Skeletal muscle tissue (tissue), 4 donors: ENCODE measurements around the gene DZIP1L. TPM values are rescaled to one million over a fixed set of nuclear protein-coding genes. Genes with fewer than 3 reads are reported as not detected.

Experiments
- H3K27ac ChIP-seq: one replicate; pipeline ENCODE4 v1.7.0; 2013; ENCODE audit warnings: mild to moderate bottlenecking, low read depth, low read length, inconsistent platforms
- H3K27me3 ChIP-seq, 3 donors: one replicate each; pipeline ENCODE4 v1.7.0; 2013; ENCODE audit warnings: low read length in 3 of 3; ENCODE audit not compliant: control insufficient read depth in 3 of 3, insufficient read depth in 3 of 3
- H3K36me3 ChIP-seq, 3 donors: one replicate each; pipeline ENCODE4 v1.7.0; 2013; ENCODE audit warnings: low read length in 3 of 3; ENCODE audit not compliant: control insufficient read depth in 3 of 3, insufficient read depth in 3 of 3
- H3K4me1 ChIP-seq, 3 donors: one replicate each; pipeline ENCODE4 v1.7.0; 2013; ENCODE audit warnings: low read length in 3 of 3, mild to moderate bottlenecking in 3 of 3; ENCODE audit not compliant: control insufficient read depth in 3 of 3, insufficient read depth in 3 of 3
- H3K4me3 ChIP-seq, 3 donors: one replicate each; pipeline ENCODE4 v1.7.0; 2013; ENCODE audit warnings: low read length in 3 of 3
- H3K9ac ChIP-seq, 3 donors: one replicate each; pipeline ENCODE4 v1.7.0; 2013; ENCODE audit warnings: low read length in 3 of 3, mild to moderate bottlenecking in 3 of 3, moderate library complexity in 2 of 3, low read depth in 1 of 3
- H3K9me3 ChIP-seq, 3 donors: one replicate each; pipeline ENCODE4 v1.7.0; 2013; ENCODE audit warnings: low read length in 3 of 3; ENCODE audit not compliant: control insufficient read depth in 3 of 3
- total RNA-seq: library from RNA; depleted of rRNA; stranded (reverse); fragments of >200 nt; gene quantifications from one replicate; pipeline ENCODE4 v1.2.3, GENCODE V29; 2014
- donor health status: Osteomylitis.

DZIP1L gene
- total RNA-seq, 1 donor from 2014 or later, result 13.6 TPM

GRCh38 chr3:138042043-138042442 lies 73.4 kb downstream of the DZIP1L start:
- H3K27ac ChIP-seq, result no peak overlapping the region
- H3K9ac ChIP-seq, result no peak overlapping the region
- H3K4me1 ChIP-seq, result no peaks in the 10 kb centered on the region
- H3K36me3 ChIP-seq, result no peaks in the 10 kb centered on the region
- H3K4me3 ChIP-seq, result no peak overlapping the region
- no peaks in the 10 kb centered on the region for H3K27me3 ChIP-seq
- H3K9me3 ChIP-seq, result no peaks in the 10 kb centered on the region

DNA sequence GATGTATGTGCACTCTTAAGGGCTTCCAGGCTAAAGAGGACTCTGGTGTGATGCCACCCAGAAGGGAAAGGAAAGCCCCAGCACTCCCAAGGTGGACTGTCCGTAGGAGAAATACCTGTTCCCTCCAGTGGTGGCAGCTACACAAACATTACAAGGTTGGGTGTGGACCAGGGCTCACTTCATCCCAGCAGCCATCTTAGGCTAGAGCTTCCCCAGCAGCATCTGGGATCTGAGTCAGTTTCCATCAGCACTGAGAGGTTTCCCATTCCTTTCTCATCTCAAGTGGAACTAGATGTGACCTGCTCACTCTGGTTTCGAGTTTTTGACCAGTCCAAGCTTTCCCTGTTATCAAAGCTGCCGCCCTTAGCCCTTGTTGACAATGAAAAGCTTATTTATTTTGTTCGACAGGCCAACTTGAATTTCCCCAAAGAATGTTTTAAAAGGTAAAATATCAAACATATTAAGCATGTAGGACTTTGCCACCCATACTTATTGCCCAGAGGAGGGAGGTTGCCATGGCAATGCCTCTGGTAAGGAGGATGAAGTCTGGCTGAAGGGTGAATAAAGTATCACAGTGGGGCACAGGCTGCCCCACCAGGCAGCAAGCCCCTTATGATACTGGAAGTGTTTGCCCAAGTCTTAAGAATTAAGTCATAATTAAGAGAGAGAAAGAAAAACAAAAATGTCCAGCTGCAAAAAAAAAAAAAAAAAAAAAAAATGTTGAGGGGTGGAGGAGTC lies 76.5 kb downstream of the DZIP1L start:
- Histone ChIP-seq H3K9ac (no peak overlapping the region), H3K9me3 (no peaks in the 10 kb centered on the region), H3K27me3 (no peaks in the 10 kb centered on the region), H3K27ac (no peak overlapping the region), H3K36me3 (no peaks in the 10 kb centered on the region), H3K4me3 (no peak overlapping the region), H3K4me1 (no peaks in the 10 kb centered on the region)

DNA sequence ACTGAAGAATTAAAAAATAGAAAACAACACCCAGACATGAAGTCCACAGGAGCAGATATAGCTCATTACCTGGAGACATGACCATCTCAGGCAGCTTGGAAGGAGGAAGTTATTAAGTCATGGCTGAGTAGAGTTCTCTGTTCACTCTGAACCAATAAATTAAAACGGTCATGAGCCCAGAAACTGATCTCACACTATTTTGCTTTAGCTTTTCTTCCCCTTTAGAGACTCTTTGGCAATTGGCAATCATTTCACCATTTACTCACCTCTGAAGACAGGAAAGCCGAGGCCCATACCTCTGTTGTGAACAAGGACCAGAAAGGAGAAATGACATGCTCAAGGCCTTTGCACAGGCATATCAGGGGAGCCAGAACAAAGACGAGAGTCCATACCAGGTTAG lies 78.8 kb downstream of the DZIP1L start:
- Histone ChIP-seq H3K27ac (no peak overlapping the region), H3K4me1 (no peaks in the 10 kb centered on the region), H3K9ac (no peak overlapping the region), H3K27me3 (no peaks in the 10 kb centered on the region), H3K4me3 (no peak overlapping the region), H3K9me3 (no peaks in the 10 kb centered on the region), H3K36me3 (no peaks in the 10 kb centered on the region)

DNA sequence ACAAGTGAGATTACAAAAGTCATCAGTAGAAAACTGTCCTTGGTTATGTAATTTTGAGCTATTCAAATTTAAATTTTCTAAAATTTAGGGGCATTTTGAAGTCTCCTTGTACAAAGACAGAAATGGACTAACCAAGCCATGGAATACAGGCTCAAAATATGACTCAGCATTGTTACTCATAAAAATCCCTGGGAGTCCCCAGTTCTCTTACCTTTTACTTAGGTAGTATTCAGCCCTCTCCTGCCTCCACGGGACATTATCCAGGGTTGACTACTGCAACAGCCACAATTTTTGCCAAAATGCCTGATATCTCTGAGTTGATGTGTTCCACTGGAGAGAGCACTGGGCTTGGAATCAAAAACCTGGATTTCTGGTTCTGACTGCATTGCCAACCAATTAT lies 80.5 kb downstream of the DZIP1L start:
- H3K27me3 ChIP-seq, result no peaks in the 10 kb centered on the region

DNA sequence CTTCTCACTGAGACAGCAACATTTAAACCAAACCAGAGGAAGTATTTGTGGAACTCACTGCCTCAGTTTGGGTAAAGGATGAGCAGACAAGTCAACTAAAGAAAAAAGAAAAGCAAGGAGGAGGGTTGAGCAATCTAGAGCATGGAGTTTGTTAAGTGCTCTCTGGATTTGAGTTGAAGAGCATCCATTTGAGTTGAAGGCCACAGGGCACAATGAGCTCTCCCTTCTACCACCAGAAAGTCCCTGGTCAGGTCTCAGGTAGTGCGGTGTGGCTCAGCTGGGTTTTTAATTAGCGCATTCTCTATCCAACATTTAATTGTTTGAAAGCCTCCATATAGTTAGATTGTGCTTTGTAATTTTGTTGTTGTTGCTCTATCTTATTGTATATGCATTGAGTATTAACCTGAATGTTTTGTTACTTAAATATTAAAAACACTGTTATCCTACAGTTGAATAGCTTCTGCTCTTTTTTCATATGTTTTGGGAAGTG lies 82.2 kb downstream of the DZIP1L start:
- Histone ChIP-seq H3K9ac (no peak overlapping the region), H3K36me3 (no peaks in the 10 kb centered on the region), H3K27me3 (no peaks in the 10 kb centered on the region), H3K4me3 (no peak overlapping the region), H3K4me1 (no peaks in the 10 kb centered on the region), H3K27ac (no peak overlapping the region), H3K9me3 (no peaks in the 10 kb centered on the region)

More for the DNA sequence above, 80.5 kb downstream of the DZIP1L start:
- Histone ChIP-seq H3K36me3 (no peaks in the 10 kb centered on the region), H3K9ac (no peak overlapping the region), H3K4me3 (no peak overlapping the region), H3K27ac (no peak overlapping the region), H3K4me1 (no peaks in the 10 kb centered on the region), H3K9me3 (no peaks in the 10 kb centered on the region)

DNA sequence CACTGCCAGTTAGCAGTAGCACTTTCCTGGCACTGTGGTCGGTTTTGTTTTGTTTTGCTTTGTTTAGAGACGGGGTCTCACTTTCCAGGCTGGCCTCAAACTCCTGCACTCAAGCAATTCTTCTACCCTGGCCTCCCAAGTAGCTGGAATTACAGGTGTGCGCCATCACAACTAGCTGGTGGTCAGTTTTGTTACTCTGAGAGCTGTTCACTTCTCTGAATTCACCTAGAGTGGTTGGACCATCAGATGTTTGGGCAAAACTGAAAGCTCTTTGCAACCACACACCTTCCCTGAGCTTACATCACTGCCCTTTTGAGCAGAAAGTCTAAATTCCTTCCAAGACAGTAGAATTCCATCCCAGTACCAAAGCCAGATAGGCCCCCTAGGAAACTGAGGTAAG lies 82.8 kb downstream of the DZIP1L start:
- Histone ChIP-seq H3K27me3 (no peaks in the 10 kb centered on the region), H3K27ac (no peak overlapping the region), H3K9me3 (no peaks in the 10 kb centered on the region), H3K4me1 (no peaks in the 10 kb centered on the region), H3K9ac (no peak overlapping the region), H3K36me3 (no peaks in the 10 kb centered on the region), H3K4me3 (no peak overlapping the region)

DNA sequence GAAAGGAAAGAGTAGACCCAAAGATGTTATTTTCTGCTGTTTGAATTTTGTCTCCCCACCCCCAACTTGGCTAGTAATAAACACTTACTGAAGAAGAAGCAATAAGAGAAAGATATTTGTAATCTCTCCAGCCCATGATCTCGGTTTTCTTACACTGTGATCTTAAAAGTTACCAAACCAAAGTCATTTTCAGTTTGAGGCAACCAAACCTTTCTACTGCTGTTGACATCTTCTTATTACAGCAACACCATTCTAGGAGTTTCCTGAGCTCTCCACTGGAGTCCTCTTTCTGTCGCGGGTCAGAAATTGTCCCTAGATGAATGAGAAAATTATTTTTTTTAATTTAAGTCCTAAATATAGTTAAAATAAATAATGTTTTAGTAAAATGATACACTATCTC lies 83.9 kb downstream of the DZIP1L start:
- no peak overlapping the region for H3K27ac ChIP-seq
- H3K4me3 ChIP-seq, result no peak overlapping the region
- H3K4me1 ChIP-seq, result no peaks in the 10 kb centered on the region
- no peaks in the 10 kb centered on the region for H3K9me3 ChIP-seq
- H3K36me3 ChIP-seq, result no peaks in the 10 kb centered on the region
- no peak overlapping the region for H3K9ac ChIP-seq
- no peaks in the 10 kb centered on the region for H3K27me3 ChIP-seq

DNA sequence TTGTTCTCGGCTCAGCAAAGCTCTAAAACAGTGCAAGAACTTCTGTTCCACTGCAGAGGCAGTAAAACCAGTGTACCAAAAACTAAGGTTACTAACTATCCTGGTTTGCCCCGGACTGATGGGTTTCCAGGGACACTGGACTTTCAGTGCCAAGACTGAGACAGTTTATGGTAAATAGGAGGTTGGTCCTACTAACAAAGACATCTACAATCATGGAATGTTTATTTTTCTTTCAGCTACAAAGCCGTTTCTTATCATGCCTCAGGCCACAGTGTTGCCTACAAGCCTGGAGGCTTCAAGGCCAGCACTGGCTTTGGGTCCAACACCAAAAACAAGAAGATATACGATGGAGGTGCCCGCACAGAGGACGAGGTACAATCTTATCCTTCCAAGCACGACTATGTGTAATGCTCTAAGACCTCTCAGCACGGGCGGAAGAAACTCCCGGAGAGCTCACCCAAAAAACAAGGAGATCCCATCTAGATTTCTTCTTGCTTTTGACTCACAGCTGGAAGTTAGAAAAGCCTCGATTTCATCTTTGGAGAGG lies 84.6 kb downstream of the DZIP1L start:
- Histone ChIP-seq H3K36me3 (no peaks in the 10 kb centered on the region), H3K27ac (no peak overlapping the region), H3K9me3 (no peaks in the 10 kb centered on the region), H3K4me1 (no peaks in the 10 kb centered on the region), H3K9ac (no peak overlapping the region), H3K27me3 (no peaks in the 10 kb centered on the region), H3K4me3 (no peak overlapping the region)

GRCh38 chr3:138027821-138028220 lies 87.6 kb downstream of the DZIP1L start:
- no peak overlapping the region for H3K27ac ChIP-seq
- H3K4me3 ChIP-seq, result no peak overlapping the region
- no peaks in the 10 kb centered on the region for H3K4me1 ChIP-seq
- H3K27me3 ChIP-seq, result no peaks in the 10 kb centered on the region
- no peaks in the 10 kb centered on the region for H3K36me3 ChIP-seq
- H3K9me3 ChIP-seq, result no peaks in the 10 kb centered on the region
- H3K9ac ChIP-seq, result no peak overlapping the region

GRCh38 chr3:138025553-138025952 lies 89.9 kb downstream of the DZIP1L start:
- no peak overlapping the region for H3K4me3 ChIP-seq
- H3K27me3 ChIP-seq, result no peaks in the 10 kb centered on the region
- H3K9ac ChIP-seq, result no peak overlapping the region
- no peaks in the 10 kb centered on the region for H3K9me3 ChIP-seq
- no peaks in the 10 kb centered on the region for H3K36me3 ChIP-seq
- H3K27ac ChIP-seq, result no peak overlapping the region
- H3K4me1 ChIP-seq, result no peaks in the 10 kb centered on the region
